HUES64 (cell line): Measurements from ENCODE around the gene PTGES.
A peak's percentile ranks its signal among the peaks of the same experiment; 100 is the strongest.

Experiments used
- H3K27ac ChIP-seq: 2 replicates; pipeline ENCODE4 v1.7.0; 2013; ENCODE audit warnings: low read depth, low read length, inconsistent platforms
- H3K27me3 ChIP-seq: 2 replicates; pipeline ENCODE4 v1.6.1; 2013; ENCODE audit warnings: mild to moderate bottlenecking, low read length; ENCODE audit not compliant: insufficient read depth
- H3K36me3 ChIP-seq: 2 replicates; pipeline ENCODE4 v1.6.1; 2013; ENCODE audit warnings: mild to moderate bottlenecking, low read length; ENCODE audit not compliant: insufficient read depth
- H3K4me1 ChIP-seq: 2 replicates; pipeline ENCODE4 v1.6.1; 2013; ENCODE audit warnings: mild to moderate bottlenecking, low read length, moderate library complexity; ENCODE audit not compliant: insufficient read depth
- H3K4me3 ChIP-seq: 2 replicates; pipeline ENCODE4 v1.5.1; 2013; ENCODE audit warnings: mild to moderate bottlenecking, low read length, moderate library complexity
- H3K9ac ChIP-seq: 2 replicates; pipeline ENCODE4 v1.6.1; 2013; ENCODE audit warnings: mild to moderate bottlenecking, low read depth, low read length
- H3K9me3 ChIP-seq: 2 replicates; pipeline ENCODE4 v1.6.1; 2013; ENCODE audit warnings: low read depth, low read length; ENCODE audit not compliant: insufficient read depth
- WGBS: fragments of 150-250, 120-280 bp; methylation state at CpG from one replicate; pipeline ENCODE4 v1.1.7; 2013; ENCODE audit warnings: missing lambda C conversion rate; 5-methylcytosine and 5-hydroxymethylcytosine counted together

The PTGES gene

GRCh38 chr9:129740174-129740573, 12.7 kb downstream of the PTGES start:
- Histone ChIP-seq H3K27ac (no peak overlapping the region), H3K4me3 (no peak overlapping the region), H3K9ac (no peak overlapping the region), H3K9me3 (no peaks in the 10 kb centered on the region), H3K4me1 (peaks cover 3% of the 10 kb centered on the region; the same call in 1 of the 2 replicates), H3K36me3 (no peaks in the 10 kb centered on the region), H3K27me3 (no peaks in the 10 kb centered on the region; the same call in 1 of the 2 replicates)
- 79% methylated on average over 7 of the region's 7 CpGs for WGBS

- 94% methylated on average over 16 of the region's 16 CpGs for WGBS
- Histone ChIP-seq H3K4me1 (peaks cover 3% of the 10 kb centered on the region; the same call in 1 of the 2 replicates), H3K4me3 (no peak overlapping the region), H3K9ac (no peak overlapping the region), H3K27ac (no peak overlapping the region), H3K36me3 (no peaks in the 10 kb centered on the region), H3K27me3 (no peaks in the 10 kb centered on the region; the same call in 1 of the 2 replicates), H3K9me3 (no peaks in the 10 kb centered on the region)
Measured at GRCh38 chr9:129739432-129739831, 13.4 kb downstream of the PTGES start.

- no peaks in the 10 kb centered on the region for H3K9me3 ChIP-seq
- peak overlapping the region; percentile 64 for H3K9ac ChIP-seq
- 8% methylated on average over 48 of the region's 48 CpGs for WGBS
- H3K36me3 ChIP-seq, result no peaks in the 10 kb centered on the region
- peaks cover 3% of the 10 kb centered on the region; the same call in 1 of the 2 replicates for H3K4me1 ChIP-seq
- H3K4me3 ChIP-seq, result peak overlapping the region; percentile 63
- H3K27ac ChIP-seq, result no peak overlapping the region
- no peaks in the 10 kb centered on the region; the same call in 1 of the 2 replicates for H3K27me3 ChIP-seq
Measured at GRCh38 chr9:129737479-129738274, 15.2 kb downstream of the PTGES start.

GRCh38 chr9:129736334-129736733, 16.5 kb downstream of the PTGES start:
- Histone ChIP-seq H3K4me3 (no peak overlapping the region), H3K36me3 (no peaks in the 10 kb centered on the region), H3K27ac (no peak overlapping the region), H3K27me3 (no peaks in the 10 kb centered on the region; the same call in 1 of the 2 replicates), H3K9ac (no peak overlapping the region), H3K4me1 (peaks cover 3% of the 10 kb centered on the region; the same call in 1 of the 2 replicates), H3K9me3 (no peaks in the 10 kb centered on the region)
- WGBS, result 85% methylated on average over 20 of the region's 20 CpGs

- Histone ChIP-seq H3K27me3 (no peaks in the 10 kb centered on the region; the same call in 1 of the 2 replicates), H3K36me3 (no peaks in the 10 kb centered on the region), H3K4me1 (peaks cover 3% of the 10 kb centered on the region; the same call in 1 of the 2 replicates), H3K4me3 (no peak overlapping the region), H3K9me3 (no peaks in the 10 kb centered on the region), H3K9ac (no peak overlapping the region), H3K27ac (no peak overlapping the region)
- WGBS, result 91% methylated on average over 6 of the region's 6 CpGs
Measured at GRCh38 chr9:129735546-129735945, 17.3 kb downstream of the PTGES start.

GRCh38 chr9:129733632-129733953, 19.2 kb downstream of the PTGES start:
- 90% methylated on average over 2 of the region's 2 CpGs for WGBS
- Histone ChIP-seq H3K27ac (no peak overlapping the region), H3K4me3 (no peak overlapping the region), H3K36me3 (no peaks in the 10 kb centered on the region), H3K9ac (no peak overlapping the region), H3K27me3 (no peaks in the 10 kb centered on the region), H3K9me3 (no peaks in the 10 kb centered on the region), H3K4me1 (peaks cover 3% of the 10 kb centered on the region; the same call in 1 of the 2 replicates)

GRCh38 chr9:129732946-129733631, 19.8 kb downstream of the PTGES start:
- no peaks in the 10 kb centered on the region for H3K4me1 ChIP-seq
- 92% methylated on average over 23 of the region's 23 CpGs for WGBS
- no peak overlapping the region for H3K9ac ChIP-seq

GRCh38 chr9:129732100-129732499, 20.7 kb downstream of the PTGES start:
- Histone ChIP-seq H3K27me3 (no peaks in the 10 kb centered on the region), H3K36me3 (no peaks in the 10 kb centered on the region), H3K9ac (no peak overlapping the region), H3K9me3 (no peaks in the 10 kb centered on the region), H3K27ac (no peak overlapping the region), H3K4me1 (no peaks in the 10 kb centered on the region), H3K4me3 (no peak overlapping the region)
- WGBS, result 88% methylated on average over 10 of the region's 10 CpGs

More at GRCh38 chr9:129732946-129733631, 19.8 kb downstream of the PTGES start:
- no peaks in the 10 kb centered on the region for H3K9me3 ChIP-seq
- H3K27ac ChIP-seq, result no peak overlapping the region
- H3K36me3 ChIP-seq, result no peaks in the 10 kb centered on the region
- H3K27me3 ChIP-seq, result no peaks in the 10 kb centered on the region
- no peak overlapping the region for H3K4me3 ChIP-seq

- Histone ChIP-seq H3K9ac (no peak overlapping the region), H3K4me1 (no peaks in the 10 kb centered on the region), H3K27ac (no peak overlapping the region), H3K4me3 (no peak overlapping the region), H3K27me3 (no peaks in the 10 kb centered on the region), H3K36me3 (no peaks in the 10 kb centered on the region), H3K9me3 (no peaks in the 10 kb centered on the region)
- 58% methylated on average over 6 of the region's 6 CpGs for WGBS
Measured at GRCh38 chr9:129731477-129732085, 21.3 kb downstream of the PTGES start.

GRCh38 chr9:129728744-129729143, 24.1 kb downstream of the PTGES start:
- WGBS, result 91% methylated on average over 7 of the region's 7 CpGs
- H3K27me3 ChIP-seq, result no peaks in the 10 kb centered on the region
- H3K9me3 ChIP-seq, result no peaks in the 10 kb centered on the region
- H3K9ac ChIP-seq, result no peak overlapping the region
- H3K36me3 ChIP-seq, result no peaks in the 10 kb centered on the region
- H3K4me1 ChIP-seq, result peaks cover 2% of the 10 kb centered on the region; the same call in 1 of the 2 replicates
- no peak overlapping the region for H3K4me3 ChIP-seq
- no peak overlapping the region for H3K27ac ChIP-seq
